Measurements from ENCODE around the gene PI3.

PI3 gene

DNA sequence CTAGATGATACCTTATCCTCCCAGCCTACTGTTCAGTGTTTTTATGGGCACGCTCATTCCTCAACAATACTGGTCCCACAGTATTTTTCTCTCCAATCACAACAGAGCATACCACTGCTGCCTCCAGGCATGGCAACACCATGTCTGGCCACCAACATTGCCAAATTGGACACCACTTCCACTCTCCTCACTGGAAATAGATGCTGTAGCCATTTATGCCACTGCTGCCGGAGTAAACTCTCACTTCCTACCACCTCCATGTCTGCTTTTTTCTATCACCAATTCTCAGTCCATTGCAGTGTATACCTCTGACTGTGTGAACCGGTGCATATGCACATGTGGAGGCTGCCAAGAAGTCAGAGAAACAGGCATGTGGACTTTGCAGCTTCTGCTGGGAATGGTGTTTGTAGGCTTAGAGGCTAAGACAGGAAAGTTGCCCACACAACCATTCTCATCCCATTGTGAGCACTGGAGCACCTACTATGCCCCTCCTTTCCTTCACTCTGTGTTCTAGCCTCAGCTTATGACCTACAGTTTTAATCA, 14.4 kb downstream of the PI3 start:
- FAIRE-seq = no peak

DNA sequence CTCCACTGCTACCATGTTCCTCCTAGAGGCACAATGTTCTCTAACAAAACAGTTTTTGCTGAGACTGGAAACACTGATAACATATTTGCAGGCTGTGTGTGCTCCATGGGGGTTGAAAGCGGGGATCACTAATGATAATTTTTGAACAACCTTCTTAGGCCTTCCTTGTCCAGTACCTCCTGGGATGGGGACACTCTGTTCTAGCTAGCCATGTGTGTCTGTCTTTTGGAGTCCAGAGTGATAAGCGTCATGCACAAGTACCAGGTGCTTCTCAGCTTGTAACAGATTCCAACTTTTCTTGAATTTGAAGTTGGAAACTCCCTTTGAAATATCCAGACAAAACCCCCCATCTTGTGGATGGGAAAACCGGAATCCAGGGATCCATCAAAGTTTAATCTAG, 15.2 kb downstream of the PI3 start:
- FAIRE-seq = no peak

DNA sequence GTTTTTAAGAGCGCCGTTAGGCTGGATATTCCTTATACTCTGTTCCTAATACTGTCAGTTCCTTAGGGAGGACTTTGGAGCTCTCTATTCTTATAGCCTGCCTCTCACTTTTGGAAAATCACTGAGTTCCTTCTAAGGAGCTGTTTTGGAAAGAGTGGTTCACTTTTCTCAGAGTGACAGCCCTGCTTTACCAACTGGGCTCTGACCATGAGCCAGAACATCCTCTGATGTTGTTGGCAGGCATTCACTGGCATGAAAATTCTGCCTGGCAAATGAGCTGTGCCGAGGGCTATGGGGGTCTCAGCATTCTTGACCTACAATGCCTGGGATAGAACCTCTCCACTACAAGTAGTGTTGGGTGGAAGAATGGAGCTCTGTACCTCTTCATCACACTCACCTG, 17.2 kb downstream of the PI3 start:
- FAIRE-seq = no peak

DNA sequence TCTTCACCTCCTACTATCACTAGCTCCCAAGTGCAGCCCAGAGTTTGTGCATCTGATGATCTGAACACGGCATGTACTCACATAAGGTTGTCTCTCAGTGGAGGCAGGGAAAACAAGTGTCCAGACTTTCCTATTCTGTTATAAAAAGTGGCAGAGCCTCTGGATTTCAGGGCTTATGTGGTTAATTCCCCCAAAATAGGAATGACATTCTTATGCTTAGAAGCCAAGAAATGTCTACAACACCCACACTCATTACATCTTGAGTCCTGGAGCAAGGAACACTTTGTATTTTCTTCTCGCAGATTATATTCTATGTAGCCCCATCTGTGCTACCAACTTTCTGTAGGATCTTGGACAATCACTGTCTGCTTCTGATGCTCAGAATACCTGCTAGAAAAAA, 18.6 kb downstream of the PI3 start:
- no peak for FAIRE-seq

DNA sequence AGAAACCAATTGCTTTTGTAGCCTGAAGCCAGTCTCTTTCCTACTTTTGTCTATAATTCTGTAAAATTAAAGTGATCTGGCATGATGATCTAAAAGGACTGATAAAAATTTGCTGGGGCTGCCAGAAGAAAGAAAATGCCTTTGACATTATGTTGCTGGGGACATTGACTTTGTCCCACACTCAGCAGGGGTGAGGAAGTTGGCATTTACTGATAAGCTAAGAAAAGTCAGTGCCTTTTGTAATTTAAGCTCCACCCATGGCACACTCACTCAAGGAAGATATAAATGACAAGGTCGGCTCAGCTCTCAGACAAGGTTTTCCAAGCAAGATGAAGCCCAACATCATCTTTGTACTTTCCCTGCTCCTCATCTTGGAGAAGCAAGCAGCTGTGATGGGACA, 32.0 kb downstream of the PI3 start, which contains the start of gene SEMG1:
Gene SEMG1 (plus strand): TSS at position 309 of the 400 bp plus-strand sequence. CDS start 21 bp downstream, at position 330.
- no peak for FAIRE-seq

DNA sequence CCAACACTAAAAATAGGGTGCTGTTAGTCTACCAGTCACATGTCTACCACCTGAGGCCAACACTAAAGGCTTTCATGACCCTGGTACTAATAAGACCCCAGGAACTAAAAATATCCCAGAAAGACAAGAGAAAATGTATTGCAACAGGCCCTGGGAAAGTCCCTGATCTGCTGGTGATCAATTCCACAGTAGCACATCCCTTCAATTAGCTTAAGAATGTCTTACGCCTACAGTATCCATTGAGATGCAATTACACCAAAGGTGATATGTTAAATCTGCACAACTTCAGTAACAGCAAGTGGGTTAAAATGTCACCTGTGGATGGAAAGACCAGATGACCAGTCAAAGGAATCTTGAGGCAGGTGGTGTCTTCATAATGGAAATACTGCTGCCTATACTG, 35.2 kb downstream of the PI3 start:
- FAIRE-seq = no peak

DNA sequence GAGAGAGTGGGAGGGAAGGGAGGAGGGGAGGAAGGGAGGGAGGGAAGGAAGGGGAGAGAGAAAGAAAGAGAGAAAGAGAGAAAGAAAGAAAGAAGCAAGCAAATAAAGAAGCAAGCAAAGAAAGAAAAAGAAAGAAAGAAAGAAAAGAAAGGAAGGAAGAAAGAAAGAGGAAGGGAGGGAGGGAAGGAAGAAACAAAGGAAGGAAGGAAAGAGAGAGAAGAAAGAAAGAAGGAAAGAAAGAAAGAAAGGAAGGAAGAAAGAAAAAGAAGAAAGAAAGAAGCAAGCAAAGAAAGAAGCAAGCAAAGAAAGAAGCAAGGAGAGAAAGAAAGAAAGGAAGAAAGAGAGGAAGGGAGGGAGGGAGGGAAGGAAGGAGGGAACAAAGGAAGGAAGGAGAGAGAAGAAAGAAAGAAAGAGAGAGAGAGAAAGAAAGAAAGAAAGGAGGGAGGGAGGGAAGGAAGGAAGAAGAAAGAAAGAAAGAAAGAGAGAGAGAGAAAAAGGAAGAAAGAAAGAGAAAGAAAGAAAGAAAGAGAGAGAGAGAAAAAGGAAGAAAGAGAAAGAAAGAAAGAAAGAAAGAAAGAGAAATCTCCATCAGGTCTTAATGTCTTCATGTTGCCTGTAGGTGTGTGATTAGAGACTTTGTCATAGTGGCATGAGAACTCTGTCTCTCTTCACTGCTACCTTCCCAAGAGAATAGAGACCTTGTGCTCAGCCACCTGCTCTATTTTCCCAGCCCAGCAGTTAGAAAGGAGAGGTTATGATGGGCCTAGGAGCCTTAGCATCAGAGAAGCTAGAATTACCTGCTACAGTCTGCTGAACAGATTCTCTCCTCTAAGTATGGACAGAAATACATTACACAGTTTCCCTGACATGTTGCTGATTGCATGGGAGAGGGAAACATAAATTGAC, 37.1 kb downstream of the PI3 start:
- FAIRE-seq = no peak

DNA sequence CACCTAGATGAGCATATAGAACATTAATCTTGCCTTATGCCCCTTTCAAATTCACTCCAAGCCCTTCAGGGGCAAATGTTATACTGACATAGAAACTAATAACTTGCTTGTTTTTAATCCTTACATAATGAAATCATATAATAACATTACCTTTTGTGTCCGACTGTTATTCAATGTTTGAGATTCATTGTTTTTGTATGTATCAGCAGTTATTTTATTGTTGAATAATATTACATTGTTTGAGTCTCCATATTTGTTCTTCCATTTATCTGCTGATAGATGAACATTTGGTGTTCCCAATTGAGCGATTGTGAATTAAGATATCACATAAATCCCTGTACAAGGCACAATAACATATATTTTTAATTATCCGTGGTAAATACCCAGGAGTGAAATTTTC, 38.1 kb downstream of the PI3 start:
- FAIRE-seq = no peak

DNA sequence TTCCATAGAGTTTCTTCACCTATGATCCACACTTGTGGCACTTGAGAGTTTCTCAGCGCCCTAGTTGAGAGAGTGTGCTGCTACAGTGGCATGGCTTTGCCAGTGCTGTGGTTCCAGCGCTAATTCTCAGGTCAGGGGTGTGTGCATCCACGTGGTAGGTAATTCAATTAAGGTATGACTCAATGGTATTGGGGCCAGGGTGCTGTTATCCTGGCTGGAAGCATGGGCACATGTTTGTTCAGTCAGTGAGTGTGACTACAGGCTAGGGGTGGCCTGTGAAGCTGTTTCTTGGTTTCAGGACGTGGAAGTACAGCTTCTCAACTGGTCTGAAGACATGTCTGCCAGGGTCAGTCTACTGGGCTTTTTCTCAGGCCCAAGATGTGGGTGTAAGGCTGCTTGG, 43.4 kb downstream of the PI3 start:
- no peak for FAIRE-seq

DNA sequence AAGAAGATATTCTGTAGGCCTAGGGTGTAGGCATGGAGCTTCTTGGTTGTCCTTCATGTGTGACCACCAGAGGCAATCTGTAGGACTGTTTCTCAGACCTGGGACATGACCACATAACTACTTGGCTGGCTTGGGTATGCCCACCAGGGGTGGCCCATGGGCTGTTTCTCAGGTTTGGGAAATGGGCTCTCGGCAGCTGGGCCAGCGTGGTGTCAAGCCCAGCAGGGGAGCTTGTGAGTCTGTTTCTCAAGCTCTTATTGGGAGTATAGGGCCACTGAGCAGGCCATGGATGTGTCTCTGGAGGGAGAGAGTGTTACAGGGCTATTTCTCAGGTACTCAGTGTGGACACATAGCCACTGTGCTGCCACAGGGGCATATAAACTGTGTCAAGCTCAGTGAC, 43.9 kb downstream of the PI3 start:
- FAIRE-seq = no peak

DNA sequence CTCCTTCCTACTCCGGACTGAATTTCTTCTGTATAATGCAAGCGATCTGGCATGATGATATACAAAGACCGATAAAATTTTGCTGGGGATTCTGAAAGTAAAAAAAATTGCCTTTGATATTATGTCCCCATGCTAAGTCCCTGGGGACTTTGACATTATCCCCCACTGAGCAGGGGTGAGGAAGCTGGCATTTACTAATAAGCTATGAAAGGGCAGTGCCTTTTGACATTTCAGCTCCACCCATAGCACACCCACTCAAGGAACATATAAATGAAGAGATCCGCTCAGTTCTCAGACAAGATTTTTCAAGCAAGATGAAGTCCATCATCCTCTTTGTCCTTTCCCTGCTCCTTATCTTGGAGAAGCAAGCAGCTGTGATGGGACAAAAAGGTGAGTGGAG, 46.4 kb downstream of the PI3 start, which contains the start of gene SEMG2:
Gene SEMG2 (plus strand): TSS at position 298 of the 400 bp plus-strand sequence. CDS start 17 bp downstream, at position 315.
- no peak for FAIRE-seq

DNA sequence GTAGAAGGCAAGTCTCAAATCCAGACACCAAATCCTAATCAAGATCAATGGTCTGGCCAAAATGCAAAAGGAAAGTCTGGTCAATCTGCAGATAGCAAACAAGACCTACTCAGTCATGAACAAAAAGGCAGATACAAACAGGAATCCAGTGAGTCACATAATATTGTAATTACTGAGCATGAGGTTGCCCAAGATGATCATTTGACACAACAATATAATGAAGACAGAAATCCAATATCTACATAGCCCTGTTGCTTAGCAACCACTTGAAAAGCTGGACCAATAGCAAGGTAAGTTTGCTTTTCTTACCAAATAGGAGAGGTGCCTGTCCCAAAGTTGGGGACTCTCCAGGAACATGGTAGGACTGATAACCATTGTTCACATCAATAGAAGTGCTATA, 48.4 kb downstream of the PI3 start:
- no peak for FAIRE-seq
